Amygdala (tissue), 56 donors: ENCODE data around the gene PTPRM.
A peak's percentile ranks its signal among the peaks of the same experiment; 100 is the strongest.

ENCODE experiments used
- DNase-seq, 56 donors: peaks; one replicate each; lab custom pipeline; 2025; lab: John Stamatoyannopoulos, UW

Gene PTPRM

DNA sequence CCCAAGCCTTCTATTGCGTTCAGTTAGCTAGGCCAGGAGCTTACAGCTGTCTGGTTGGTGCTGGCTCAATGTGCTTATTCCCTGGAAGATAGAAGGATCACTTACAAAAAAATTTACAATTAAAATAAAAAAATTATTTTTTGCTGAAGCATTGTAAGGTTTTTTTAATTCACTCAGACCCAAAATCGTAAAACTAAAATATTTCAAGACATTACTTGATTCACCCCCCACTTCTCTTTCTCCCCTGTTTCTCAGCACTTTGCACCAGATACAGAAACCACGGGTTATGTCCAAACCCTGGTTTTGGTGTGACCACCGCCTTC lies 911 bp upstream of the PTPRM start:
- no peak for DNase-seq

DNA sequence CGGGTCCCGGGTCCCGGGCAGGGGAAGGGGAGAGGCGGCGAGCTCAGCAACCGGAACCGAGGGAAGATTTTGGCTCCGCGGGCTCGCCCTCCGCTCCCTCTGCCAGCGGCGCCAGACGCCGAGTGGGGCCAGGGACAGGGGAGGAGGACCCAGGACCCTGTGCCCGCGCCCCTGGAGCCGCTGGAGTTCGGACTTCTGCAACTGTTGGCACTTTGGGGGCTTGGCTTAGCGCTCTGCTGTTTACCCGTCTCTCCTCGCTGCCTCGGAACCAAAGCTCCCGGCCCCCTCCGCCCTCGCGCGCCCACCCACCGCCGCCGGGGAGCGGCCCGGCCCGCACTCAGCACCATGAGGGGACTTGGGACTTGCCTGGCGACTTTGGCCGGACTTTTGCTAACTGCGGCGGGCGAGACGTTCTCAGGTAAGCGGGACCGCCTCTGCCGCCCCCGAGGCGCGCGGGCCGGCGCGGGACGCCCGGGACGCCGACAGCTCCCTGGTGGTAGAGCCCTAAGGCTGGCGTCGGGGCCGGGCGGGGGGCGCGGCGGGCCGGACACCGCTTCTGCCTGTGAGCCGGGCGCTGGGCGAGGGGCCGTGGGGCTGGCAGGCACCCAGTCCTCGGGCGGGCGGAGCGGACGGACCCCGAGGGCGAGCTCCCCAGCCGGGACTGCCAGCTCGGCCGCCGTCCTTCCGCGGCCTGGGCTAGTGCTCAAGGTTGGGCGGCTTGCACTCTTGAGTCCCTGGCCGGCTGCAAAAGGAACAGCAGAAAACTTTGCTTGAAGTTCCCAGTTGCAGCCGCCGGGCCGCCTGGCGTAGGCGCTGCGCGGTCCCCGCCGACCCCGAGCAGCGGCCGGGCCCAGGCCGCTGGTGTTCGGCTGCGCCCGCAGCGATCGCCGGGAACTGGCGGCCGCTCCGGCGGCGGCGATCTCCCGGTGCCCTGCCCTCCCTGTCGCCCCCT lies 634 bp downstream of the PTPRM start:
- peak in 29 of 56 donors; percentile 7 to 63 (median 38) for DNase-seq

DNA sequence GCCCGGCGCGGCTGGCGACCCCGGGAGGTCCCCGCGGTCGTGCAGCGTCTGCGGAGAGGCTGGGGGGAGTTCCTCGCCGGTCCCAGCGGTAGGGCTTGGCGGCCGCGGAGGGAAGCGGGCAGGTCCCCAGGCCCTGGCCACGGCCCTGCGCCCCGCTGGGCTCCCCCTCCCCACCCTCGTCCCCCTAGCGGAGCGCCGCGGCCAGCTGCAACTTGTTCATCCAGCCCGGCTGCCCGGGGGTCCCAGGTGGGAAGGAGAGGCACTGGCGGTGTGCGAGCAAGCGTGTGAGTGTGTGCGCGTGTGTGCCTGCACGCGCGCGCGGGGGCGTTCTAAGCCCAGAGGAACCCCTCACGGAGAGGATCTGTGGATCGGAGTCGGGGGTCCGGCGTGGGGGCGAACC lies 1.3 kb downstream of the PTPRM start:
- peak in 25 of 56 donors; percentile 1 to 62 (median 20) for DNase-seq

DNA sequence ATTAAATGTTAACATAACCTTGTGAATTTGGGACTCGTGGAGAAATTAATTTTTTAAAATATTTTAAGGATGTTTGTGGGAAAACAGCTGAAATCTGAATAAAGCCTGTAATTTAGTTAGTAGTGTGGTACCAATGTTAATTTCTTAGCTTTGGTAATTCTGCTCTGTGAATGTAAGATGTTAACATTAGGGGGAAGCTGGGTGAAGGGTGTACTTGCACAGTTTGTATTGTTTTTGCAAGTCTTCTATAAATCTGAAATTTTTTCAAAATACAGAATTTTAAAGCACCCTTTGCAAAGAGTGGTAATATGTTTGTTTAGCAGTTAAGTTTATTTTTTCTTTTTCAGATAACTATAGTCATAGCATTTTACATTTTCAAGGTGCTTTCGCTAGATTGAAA lies 4.5 kb downstream of the PTPRM start:
- DNase-seq = no peak

DNA sequence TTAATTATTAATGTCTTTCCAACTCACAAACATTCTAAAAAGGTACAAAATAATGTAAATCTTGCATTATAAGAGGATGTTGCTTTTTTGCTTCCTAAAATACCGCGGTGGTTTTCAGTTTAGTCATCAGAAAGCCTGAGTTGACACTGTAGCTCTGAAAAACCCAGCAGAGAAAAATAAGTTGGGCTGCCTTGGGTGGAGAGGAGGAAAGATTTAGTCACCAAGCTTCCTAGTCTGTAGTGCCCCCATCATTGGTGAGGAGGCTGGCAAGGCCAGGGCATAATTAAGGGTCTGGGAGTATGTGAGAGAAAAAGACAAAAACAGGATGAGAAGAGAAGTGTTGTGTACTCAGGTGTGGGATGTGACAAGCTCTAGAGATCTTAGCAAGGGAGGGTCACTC lies 5.7 kb downstream of the PTPRM start:
- DNase-seq = no peak

DNA sequence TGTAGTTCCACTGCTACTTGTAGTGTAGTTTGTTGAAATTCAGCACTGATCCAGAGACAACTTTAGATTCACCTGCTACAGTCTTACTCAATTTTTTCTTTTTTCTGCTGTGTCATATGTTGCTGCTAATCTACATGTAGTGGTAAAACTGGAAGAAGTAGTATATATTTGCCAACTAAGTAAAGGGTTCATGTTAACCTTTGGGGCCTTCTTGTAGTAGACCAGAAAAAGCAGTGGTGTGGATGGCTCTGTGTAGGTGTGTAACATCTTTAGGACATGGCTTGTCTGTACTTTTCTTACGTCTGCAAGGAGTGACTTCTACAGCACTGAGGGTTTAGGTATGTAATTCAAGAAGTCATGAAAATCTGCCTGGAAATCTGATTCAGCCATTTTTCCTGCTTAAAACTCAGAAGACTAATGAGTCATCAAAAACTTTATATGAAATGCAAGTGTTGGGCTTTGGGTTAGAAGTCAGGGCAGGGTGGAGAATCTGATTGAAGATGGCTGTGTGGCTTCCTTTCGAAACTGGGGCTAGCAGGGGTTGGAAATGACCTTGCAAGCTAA lies 8.4 kb downstream of the PTPRM start:
- no peak for DNase-seq

DNA sequence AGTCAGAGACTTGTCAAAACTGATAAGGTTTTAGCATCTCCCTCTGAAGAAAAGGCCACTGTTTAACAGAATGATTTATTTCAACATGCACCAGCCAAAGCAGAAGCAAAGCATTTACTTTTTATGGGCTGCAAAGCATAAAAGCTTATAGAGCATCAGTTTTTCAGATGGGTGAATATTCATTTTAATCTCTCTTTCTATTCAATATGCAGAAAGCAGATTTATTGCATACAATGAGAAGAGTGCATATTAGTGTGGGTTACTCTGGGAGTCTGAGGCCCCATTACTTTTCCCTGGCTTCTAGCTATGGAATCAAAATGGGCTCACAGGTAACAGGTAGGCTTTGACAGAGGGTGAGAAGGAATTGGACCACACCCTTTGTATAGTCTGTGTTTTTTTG lies 9.0 kb downstream of the PTPRM start:
- DNase-seq = no peak

DNA sequence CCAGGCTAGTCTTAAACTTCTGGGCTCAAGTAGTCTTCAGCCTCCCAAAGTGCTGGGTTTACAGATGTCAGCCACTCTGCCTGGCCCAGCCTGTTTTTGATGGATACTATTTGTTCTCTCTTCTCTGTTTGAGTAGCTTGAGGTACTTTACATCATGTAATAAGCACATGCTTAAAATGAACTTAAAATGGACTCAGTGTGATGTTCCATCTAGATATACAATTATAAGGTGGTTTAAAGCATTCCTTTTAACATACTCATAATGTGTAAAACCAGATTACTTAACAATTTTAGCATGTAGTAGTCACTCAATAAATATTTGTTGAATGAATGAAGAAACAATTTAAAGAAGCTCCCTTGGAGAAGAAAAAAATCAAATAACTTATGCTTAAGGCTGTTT lies 9.6 kb downstream of the PTPRM start:
- no peak for DNase-seq

DNA sequence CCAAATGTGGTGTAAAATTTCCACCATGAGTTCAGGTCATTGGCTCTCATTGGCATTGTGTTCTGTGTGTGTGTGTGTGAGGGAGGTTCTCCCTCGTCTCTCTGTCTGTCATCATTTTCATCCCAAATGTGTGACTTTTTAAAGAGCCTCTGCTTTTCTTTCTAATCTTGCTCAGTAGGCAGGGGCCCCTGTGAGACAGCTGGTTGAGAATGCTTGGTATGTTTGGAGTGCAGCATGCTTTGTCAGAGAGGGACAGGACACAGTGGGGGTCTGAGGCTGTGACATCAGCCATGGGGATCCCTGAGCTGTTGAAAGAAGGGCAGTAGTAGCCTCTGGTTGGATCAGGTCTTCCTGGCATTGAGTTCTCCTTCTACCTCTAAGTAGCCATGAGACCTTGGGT lies 10.6 kb downstream of the PTPRM start:
- no peak for DNase-seq

DNA sequence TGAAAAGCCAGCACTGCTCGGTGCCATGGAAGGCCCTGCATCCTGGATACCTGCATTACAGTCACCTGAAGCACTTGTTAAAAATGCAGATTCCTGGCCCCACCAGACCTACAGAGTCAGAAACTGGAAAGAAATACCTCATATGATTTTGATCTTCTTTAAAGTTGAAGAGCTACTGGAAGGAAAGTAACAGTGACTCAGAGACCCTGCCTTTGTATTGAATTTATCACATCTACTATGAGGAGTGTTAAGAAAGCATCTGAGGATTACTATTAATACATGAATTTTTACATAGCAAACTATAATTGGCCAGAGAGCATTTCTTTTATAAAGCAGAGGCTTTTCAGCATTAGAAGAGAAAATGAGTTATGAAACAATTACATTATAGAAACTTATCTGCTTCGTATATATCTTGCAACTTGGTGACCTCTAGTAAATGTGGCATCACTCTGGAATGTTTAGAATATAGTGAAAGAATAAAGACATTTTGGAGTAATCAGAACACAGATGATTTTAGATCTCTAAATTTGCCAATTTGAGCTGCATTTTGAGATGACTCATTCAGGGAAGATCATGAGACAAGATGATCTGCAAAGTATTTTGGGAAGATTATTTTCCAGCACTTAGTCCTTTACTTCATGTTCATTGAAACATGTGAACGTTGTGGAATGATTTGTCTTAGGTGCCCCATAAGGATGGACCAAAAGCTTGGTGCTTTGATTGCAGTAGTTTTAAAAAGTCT lies 12.2 kb downstream of the PTPRM start:
- no peak for DNase-seq

DNA sequence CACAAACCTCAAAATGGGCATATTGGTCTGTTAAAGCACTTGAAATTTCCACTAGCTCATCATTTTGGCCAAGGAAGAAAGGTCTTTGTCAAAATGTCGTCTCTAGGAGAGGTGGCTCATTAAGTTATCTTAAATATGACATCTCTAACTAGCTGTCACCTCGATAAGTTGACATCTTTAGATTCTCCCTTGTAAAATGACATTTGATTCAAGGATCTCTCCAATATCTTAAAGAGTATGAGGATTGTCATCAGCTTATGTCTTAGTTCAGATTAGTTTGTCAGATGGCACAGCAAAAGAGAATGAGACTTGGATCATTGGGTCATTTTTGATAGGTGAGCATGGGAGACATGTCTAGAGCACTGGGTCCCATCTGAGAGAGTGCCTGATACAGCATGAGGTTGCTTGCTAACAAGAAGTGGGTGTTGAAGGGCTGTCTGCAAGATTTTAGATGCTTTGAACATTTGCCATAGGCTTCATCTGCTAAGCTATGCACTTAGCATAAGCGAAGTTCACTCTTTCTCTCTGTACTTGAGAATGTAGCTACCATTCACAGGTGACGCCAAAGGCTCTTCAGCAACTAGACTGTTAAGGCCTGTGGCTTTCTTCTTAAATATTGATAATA lies 12.9 kb downstream of the PTPRM start:
- no peak for DNase-seq

DNA sequence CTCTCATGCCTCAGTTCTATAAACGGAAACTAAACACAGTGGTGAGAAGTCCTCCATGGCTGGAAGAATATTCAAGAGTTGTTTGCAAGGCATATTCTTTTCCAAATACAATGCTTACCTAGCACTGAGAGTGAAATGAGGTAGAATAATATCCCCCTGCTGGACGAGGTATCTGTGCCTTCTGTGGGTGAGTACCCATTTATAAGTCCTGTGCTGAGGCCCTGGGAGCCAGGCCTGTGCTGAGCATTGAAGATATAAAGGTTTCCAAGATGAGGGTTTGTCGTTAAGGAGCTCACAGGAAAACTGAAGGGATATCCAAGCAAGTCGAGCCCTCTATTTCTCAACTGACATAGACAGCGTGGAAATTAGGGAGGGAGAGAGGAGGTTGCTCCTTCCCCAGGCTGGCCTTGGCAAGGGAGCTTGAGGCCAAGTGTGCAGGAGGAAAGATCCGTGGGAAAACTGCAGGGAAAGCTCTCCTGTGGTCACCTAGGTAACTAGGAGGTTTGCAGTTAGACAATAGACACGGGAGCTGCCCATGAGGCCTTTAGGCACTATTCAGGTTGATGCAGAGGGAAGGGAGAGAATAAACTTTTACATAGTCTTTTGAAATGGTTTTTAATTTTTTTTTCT lies 17.6 kb downstream of the PTPRM start:
- DNase-seq = no peak

DNA sequence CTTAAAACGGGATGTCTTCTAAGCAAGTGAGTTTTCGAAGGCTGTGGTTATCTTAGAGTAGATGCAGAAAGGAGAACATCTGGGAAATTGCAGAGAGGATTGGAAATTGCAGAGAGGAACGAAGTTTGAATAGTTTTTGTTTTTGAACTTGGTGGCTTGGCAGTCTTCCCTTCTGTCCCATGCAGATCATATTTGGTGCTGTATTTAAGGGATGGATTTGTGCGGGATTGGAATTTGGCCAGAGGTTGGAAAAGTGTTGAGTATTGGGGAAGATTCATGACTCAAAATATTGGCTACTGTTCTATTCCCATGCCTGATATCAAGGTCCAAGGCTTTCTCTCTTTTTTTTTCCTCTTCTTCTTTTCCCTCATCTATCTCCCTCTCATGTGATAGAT lies 18.2 kb downstream of the PTPRM start:
- no peak for DNase-seq

DNA sequence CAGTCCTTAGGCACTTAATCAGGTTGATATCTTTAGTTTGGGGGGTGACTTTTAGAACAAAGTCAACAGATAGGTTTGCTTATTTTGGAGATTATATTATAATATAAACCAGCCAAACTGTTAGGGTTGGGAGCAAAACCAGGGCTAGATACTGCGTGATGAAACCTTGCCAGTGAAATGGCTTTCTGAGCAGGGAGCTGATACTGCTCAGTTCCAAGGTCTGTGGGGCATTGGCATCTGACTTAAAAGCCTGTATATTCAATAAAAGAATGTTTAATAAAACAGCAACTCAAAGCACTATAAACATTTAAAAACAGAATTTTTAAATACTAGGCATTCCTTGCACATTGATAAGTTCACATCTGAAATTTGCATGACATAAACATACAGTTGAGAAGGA lies 19.3 kb downstream of the PTPRM start:
- no peak for DNase-seq

DNA sequence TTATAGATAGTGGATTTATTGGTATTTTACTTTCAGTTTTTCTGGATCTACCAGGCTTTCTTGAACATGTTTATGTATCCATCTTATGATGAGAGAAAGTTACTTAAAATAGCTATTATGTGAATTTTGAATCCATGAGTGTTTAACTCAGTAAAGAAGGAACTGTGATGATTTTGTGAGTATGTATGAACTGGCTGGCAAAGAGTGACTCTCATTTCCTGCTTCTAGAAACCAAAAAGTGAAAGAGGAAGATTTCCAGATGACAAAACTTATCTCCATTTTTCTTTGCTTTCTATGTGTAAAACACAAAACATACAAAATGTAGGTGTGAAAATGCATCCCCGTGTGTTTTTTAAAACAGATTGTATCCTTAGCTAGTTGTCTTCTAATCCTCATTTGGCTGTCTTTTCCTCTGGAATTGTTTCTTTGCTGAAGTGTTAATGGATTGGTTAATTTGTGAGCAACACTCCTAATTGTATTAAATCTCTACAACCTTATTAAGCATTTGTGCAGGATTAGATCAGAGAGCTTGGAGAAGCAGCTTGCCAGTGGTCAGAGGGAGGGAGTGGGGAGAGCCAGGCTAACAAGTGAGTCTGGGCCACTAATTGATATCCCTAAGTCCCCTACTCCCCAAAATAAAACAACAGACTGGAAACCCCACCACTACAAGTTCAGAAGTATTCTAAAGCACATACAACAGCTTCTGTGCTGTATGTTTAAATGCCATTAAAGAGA lies 23.9 kb downstream of the PTPRM start:
- no peak for DNase-seq

DNA sequence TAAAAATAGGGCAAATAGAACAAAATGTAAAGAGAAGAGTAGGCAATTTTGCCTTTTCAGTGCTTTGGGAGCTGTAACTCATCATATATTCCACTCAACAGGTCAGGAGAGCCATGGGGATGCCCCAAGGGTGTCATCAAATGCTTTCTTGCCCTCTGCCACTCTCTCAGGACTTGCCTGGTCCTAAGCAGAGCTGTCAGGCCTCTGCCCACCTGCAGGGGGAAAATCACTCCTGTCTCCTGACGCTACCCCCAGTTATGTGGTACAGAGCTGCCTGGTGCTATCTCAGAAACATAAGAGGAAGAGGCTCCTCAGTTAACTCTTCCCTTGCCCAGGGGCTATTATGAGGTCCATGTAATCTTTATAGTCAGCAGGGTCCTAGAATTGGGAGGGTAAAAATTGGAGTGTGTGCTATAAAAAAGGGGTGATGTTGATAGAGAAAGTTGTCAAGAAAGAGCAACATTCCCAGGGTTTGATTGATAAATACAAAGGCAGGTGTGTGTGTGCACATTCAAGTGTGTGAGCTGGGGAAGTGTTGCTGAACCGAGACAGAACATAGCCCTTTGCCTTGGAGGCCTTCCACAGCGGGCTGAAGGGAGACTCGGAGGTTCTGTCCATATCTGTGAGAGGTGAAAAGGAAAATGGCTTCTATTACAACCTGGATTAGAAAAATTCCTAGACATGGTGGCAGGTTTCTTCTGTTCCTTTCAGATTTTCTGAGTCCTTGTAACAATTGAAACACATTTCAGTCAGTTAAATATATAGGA lies 25.4 kb downstream of the PTPRM start:
- no peak for DNase-seq

DNA sequence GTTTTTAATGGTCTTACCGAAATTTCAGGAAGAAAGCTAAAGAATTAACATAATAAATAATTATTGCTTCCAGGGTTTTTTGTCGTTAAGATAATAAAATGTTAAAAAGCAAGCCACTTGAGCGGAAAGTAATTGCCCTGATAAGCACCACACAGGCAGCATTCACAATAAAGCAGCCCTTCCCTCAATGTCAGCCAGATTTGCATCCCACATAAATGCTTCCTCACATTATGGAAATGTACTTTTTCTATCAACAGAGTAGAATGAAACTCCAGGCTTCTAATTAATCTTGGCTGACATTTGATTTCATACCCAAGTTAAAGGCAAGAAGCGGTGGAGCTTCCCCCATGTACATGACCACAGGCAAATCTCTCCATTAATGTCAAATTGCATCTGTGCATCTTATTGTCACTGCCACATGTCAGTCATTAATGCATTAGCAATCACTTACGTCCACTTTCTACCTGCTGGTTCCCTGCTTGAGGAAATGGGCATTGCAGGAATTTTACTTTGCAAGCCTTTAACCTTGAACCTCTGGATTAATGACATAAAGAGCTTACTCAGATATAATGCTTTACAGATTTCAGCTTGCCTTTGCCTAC lies 26.2 kb downstream of the PTPRM start:
- no peak for DNase-seq

DNA sequence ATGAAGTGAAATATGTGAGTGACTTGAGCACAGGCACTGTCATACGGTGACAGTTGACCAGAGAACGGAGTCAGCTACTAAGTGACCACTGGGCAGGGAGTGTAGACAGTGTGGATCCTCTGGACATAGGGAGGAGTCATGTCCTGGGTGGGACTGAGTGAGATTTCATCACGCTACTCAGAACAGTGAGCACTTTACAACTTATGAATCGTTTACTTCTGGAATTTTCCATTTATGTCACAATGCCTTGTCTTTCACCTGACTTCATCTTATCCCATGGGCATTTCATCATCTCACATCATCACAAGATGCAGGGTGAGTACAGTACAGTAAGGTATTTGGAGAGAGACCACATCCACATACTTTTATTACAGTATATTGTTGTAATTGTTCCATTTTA lies 29.0 kb downstream of the PTPRM start:
- DNase-seq = no peak

DNA sequence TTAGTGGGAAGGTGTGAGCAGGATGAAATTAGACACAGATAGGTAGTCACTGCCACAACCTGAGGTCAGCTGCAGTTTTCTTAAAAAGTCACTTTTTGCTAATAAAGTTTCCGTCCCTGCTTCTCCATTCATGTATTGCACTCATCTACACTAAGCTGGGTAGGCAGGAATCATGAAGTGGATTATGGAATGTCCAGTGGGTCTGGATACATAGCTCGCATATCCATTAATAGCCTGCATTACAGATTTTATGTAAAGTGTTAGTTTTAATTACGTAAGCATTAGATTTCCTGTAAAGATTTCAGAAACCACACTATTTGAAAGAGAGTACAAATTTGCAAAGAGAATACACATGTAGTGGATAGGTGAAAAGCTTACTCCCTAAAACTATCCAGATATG lies 30.4 kb downstream of the PTPRM start:
- DNase-seq = no peak
